Neural cell (in vitro differentiated cells): Measurements from ENCODE around the gene MYL4.

Experiments used
- CTCF ChIP-seq: fragments of 450-650 bp; IDR thresholded peaks from 2 replicates; pipeline ENCODE4 v1.5.1; 2014; ENCODE audit warnings: antibody characterized with exemption, mild to moderate bottlenecking, moderate library complexity; ENCODE audit not compliant: poor library complexity, severe bottlenecking
- EP300 ChIP-seq: fragments of 450-650 bp; conservative IDR thresholded peaks from 2 replicates; pipeline ENCODE4 v1.6.1; 2014; ENCODE audit warnings: antibody characterized with exemption, mild to moderate bottlenecking, moderate library complexity; ENCODE audit not compliant: poor library complexity, severe bottlenecking
- EZH2 ChIP-seq: fragments of 200-600, 300-800 bp; shearing (Covaris generic), sonication (generic); IDR thresholded peaks from 2 replicates; pipeline ENCODE4 v1.6.1; 2014; ENCODE audit warnings: antibody characterized with exemption, low read length, borderline replicate concordance, mild to moderate bottlenecking; ENCODE audit not compliant: insufficient read depth, poor library complexity, severe bottlenecking

- peak; percentile 61 for TF ChIP-seq EP300
- TF ChIP-seq CTCF = no peak
- no peak for TF ChIP-seq EZH2
These were observed 11.4 kb downstream of the MYL4 start for GRCh38 chr17:47220531-47220999.
